Upper lobe of left lung (tissue), 4 donors: Measurements from ENCODE around the gene ATAT1.

Experiments used
- CTCF ChIP-seq, 6 experiments: fragments of 450-650 bp in 4 of 6; fragments of 200-600 bp in 2 of 6; sonication (generic) in 2 of 6; IDR thresholded peaks; one replicate each; pipeline ENCODE4 v1.5.1; 2016 to 2019; ENCODE audit warnings: antibody characterized with exemption in 6 of 6
- EP300 ChIP-seq, 4 donors: sonication (generic); formaldehyde crosslinking; IDR thresholded peaks; one replicate each; pipeline ENCODE4 v1.5.1; 2017; ENCODE audit warnings: antibody characterized with exemption in 4 of 4, control low read depth in 2 of 4
- POLR2A ChIP-seq, 4 donors: fragments of 450-650 bp; IDR thresholded peaks; one replicate each; pipeline ENCODE4 v1.5.1; 2016 to 2017; ENCODE audit warnings: antibody characterized with exemption in 4 of 4, mild to moderate bottlenecking in 2 of 4
- POLR2AphosphoS5 ChIP-seq, 2 donors: sonication (generic); formaldehyde crosslinking; IDR thresholded peaks; one replicate each; pipeline ENCODE4 v1.5.1; 2017; ENCODE audit warnings: antibody characterized with exemption in 2 of 2

GRCh38 chr6:30616811-30617564 lies 9.7 kb upstream of the ATAT1 start, which contains the start of gene PPP1R10:
- TF ChIP-seq CTCF (IDR thresholded peaks at IDR 0.05) = no peak
- peak; percentile 97 to 100 (median 99) for TF ChIP-seq POLR2A (IDR thresholded peaks at IDR 0.05)
- TF ChIP-seq EP300 (IDR thresholded peaks at IDR 0.05) = peak in 1 of 4 donors; percentile 73
- TF ChIP-seq POLR2AphosphoS5 (IDR thresholded peaks at IDR 0.05) = peak; percentile 99 to 100
